Mammary epithelial cell (primary cell): ENCODE measurements around the gene HMGN1.

ENCODE experiments used
- CTCF ChIP-seq, 2 donors: IDR thresholded peaks in 1 of 2; conservative IDR thresholded peaks in 1 of 2; 2 replicates each; pipeline ENCODE4 v1.5.1; 2011 to 2012; ENCODE audit warnings: inconsistent platforms in 2 of 2, low read length in 2 of 2, mild to moderate bottlenecking in 2 of 2, control low read depth in 1 of 2, low read depth in 1 of 2; ENCODE audit not compliant: insufficient read depth in 1 of 2; ENCODE audit errors: extremely low read depth in 1 of 2
- EZH2 ChIP-seq: IDR thresholded peaks from 2 replicates; pipeline ENCODE4 v1.6.1; 2012; ENCODE audit warnings: low read length, inconsistent platforms, borderline replicate concordance

DNA sequence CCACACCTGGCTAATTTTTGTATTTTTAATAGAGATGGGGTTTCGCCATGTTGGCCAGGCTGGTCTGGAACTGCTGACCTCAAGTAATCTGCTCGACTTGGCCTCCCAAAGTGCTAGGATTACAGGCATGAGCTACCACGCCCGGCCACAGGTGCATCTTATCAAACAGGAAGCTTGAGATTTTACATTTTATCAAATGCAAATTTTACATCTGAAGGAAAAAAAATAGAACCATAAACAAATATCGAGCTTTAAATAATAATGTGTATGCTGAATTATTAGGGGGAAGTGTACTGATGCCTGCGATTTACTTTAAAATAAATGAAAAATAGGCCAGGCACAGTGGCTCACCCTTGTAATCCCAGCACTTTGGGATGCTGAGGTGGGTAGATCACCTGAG, 18.9 kb downstream of the HMGN1 start:
- no peak for TF ChIP-seq CTCF (conservative IDR thresholded peaks at IDR 0.05 in 1 of 2, IDR thresholded peaks at IDR 0.05 in 1 of 2; ENCODE audit: extremely low read depth in 1 of 2, insufficient read depth in 1 of 2, low read depth in 1 of 2, low read length in 2 of 2)
- no peak for TF ChIP-seq EZH2
